Neural cell (in vitro differentiated cells): Measurements from ENCODE around the gene HDAC4.

ENCODE experiments used
- CTCF ChIP-seq: fragments of 450-650 bp; IDR thresholded peaks from 2 replicates; pipeline ENCODE4 v1.5.1; 2014; ENCODE audit warnings: antibody characterized with exemption, mild to moderate bottlenecking, moderate library complexity; ENCODE audit not compliant: poor library complexity, severe bottlenecking
- POLR2AphosphoS5 ChIP-seq: IDR thresholded peaks from 2 replicates; pipeline ENCODE4 v1.6.1; 2012
- RAD21 ChIP-seq: fragments of 450-650 bp; conservative IDR thresholded peaks from 2 replicates; pipeline ENCODE4 v1.6.1; 2014; ENCODE audit warnings: antibody characterized with exemption, mild to moderate bottlenecking, moderate library complexity
- REST ChIP-seq: IDR thresholded peaks from 2 replicates; pipeline ENCODE4 v1.6.1; 2012; ENCODE audit warnings: borderline replicate concordance
- SMC3 ChIP-seq: fragments of 450-650 bp; conservative IDR thresholded peaks from 2 replicates; pipeline ENCODE4 v1.6.1; 2014; ENCODE audit warnings: antibody characterized with exemption, mild to moderate bottlenecking, moderate library complexity; ENCODE audit not compliant: poor library complexity

DNA sequence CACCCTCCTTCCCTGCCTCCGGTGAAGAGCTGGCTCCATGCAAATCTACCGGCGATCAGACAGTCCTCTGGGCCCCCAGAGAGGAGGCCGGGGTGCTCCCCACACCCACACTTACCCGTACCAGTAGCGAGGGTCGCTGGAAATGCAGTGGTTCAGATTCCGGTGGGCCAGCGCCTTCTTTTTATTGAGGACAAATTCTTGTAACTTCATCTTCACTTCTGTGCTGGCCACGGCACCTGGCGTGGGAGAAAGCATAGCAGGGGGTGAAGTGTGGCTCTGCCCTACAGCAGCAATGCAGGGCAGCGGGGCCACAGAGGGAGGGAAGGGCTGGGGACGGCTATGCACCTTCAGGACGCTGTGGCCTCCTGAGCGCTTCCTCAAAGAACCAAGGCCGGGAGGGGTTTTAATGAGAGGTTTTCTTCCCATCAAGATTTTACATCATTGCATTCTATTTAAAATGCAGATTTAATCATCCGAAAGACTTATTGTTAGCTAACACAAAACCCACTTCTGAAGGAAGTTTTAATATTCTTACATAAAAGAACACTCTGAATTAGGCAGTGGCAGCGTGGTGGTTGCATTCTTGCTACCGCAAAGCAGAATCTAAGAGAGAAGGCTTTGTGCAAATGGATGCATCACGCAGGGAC is 237.0 kb downstream of the HDAC4 start:
- TF ChIP-seq CTCF (no peak), REST (no peak), POLR2AphosphoS5 (no peak), RAD21 (no peak), SMC3 (no peak)
